Cardiac fibroblast (primary cell): ENCODE measurements around the gene NRP1.

Experiments used
- DNase-seq, 2 donors: peaks; one replicate each; pipeline versions ENCODE4 v3.0.0 to v3.0.0-alpha.2; 2010; ENCODE audit warnings: low read depth in 2 of 2
- H3K4me3 ChIP-seq, 2 donors: replicated peaks in 1 of 2; 1 replicate in 1 of 2; 2 replicates in 1 of 2; pipeline ENCODE4 v1.5.1; 2011; ENCODE audit warnings: low read depth in 2 of 2, low read length in 2 of 2, mild to moderate bottlenecking in 2 of 2, moderate library complexity in 1 of 2
- TF ChIP-seq, protein P1 (sequence below): IDR thresholded peaks from one replicate; pipeline ENCODE4 v1.5.1; 2011; ENCODE audit warnings: low read depth, mild to moderate bottlenecking, low read length, inconsistent platforms

NRP1 gene

DNA sequence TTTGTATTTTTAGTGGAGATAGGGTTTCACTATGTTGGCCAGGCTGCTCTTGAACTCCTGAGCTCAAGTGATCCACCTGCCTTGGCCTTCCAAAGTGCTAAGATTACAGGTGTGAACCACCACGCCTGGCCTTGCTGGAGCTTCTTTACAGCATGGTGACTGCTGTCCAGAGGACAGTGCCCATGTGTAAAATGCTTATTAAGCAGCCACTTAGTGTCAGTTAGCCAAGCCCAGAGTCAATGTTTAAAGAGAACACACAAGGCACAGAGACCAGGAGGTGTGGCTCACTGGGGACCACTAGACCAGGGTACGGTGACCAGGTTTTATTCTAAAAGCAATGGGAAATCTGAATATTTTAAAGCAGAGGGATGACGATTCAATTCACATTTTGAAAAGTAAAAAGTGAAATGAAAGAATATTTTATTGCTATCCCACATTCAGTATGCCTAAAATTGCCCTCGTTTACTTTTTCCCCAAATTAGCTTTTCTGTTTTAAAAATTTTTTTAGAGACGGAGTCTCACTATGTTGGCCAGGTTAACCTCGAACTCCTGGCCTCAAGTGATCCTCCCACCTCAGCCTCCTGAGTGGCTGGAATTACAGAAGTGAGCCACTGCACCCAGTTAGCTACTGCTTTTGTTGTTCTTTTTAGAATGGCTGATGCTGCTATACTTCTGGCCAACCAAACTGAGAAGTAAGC is 172.8 kb downstream of the NRP1 start:
- no peak overlapping the region for H3K4me3 ChIP-seq
- TF ChIP-seq, protein P1, sequence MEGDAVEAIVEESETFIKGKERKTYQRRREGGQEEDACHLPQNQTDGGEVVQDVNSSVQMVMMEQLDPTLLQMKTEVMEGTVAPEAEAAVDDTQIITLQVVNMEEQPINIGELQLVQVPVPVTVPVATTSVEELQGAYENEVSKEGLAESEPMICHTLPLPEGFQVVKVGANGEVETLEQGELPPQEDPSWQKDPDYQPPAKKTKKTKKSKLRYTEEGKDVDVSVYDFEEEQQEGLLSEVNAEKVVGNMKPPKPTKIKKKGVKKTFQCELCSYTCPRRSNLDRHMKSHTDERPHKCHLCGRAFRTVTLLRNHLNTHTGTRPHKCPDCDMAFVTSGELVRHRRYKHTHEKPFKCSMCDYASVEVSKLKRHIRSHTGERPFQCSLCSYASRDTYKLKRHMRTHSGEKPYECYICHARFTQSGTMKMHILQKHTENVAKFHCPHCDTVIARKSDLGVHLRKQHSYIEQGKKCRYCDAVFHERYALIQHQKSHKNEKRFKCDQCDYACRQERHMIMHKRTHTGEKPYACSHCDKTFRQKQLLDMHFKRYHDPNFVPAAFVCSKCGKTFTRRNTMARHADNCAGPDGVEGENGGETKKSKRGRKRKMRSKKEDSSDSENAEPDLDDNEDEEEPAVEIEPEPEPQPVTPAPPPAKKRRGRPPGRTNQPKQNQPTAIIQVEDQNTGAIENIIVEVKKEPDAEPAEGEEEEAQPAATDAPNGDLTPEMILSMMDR, result no peak
- DNase-seq, result no peak

DNA sequence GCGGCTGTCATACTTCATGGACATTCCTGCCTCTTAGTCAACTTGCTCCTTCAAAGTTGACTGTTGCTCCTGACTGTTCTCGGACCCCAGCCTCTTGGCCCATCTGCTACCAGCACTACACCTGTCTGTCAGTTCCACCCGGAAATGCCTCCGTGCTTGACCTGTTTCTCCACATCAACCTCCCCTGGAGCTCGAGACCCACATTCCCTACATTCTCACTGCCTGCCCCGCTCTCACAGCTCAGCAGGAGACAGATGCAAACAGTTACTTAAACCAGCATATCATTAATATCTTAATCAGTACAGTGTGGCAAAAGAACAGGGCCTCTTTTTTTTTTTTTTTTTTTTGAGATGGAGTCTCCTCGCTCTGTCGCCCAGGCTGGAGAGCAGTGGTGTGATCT is 174.3 kb downstream of the NRP1 start:
- TF ChIP-seq, protein P1, result no peak
- no peak overlapping the region for H3K4me3 ChIP-seq
- DNase-seq, result no peak

DNA sequence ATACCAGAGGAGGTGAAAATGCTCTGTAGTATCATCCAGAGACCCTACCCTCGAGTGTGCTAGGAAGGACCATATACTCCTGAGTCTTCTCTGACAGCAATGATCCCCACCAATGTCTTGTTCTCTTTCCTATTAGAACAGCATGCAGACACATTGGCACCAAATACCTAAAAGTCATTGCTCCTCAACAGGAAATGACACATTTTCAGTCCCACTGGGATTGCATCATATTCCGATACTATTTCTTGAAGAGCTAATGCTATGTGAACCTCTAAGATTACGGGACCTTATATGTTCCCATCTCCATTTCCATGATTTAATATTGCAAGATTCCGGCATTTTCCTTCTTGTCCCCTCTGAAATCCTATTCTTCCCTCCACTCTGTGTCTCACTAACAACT is 177.4 kb downstream of the NRP1 start:
- DNase-seq, result peak; percentile 82 to 93
- TF ChIP-seq, protein P1, result no peak
- H3K4me3 ChIP-seq, result no peak overlapping the region

DNA sequence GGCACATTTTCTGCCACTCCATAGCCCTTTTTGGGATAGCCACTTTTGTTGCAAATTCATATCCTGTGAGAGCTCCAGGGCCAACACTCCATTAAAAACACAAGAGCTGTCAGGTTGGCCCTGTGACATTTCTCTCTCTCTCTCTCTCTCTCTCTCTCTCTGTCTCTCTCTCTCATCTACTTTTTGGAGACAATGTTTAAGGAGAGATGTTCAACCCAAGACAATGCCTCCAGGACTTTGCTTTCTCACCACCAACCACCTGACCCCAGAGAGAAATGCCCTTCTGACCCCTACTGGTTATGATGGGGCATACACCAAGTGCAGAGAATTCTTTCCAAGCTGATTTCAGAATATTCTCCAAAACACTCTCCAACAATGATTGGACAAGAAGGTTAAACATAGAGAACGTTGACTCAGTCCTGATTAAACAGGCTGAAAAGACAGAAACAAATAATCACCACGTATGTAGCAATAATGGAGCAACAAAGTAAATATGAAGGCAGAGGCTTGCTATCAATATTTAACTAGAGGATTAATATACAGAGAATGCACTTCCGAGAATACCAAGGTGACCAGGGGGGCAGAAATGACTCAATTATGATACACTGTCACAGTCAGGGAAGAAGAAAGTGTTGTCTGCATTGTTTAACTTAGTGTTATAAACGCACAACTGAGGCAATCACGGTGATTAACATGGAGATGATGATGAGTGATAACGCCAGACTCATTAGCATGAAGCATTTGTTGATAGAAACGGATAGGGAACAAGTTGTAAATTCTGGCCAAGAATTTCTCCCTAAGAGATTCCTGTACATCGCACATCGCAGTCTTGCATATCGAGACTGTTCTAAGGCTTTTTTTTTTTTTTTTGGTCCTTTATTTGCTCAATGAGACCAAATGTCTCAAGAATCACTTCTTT is 178.5 kb downstream of the NRP1 start:
- peak; percentile 83 to 88 for DNase-seq
- H3K4me3 ChIP-seq, result no peak overlapping the region
- TF ChIP-seq, protein P1, result peak; percentile 76

DNA sequence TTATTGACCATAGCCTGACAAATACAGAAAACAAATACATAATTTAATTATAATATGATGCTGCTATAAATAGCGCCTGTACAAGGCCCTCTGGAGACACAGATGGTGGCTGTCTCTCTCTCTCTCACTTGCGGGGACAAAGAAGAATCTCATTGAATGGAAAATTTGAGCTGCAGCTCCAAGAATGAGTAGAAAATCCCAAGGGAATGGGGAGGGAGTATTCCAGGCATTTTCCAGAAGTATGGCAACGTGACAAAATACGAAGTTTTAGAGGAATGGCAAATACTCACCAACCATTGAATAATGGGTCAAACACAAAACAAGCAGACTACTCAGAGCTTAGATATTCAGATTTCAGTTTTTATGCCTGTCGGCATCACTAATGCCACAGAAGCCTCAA is 179.9 kb downstream of the NRP1 start:
- TF ChIP-seq, protein P1, result no peak
- no peak overlapping the region for H3K4me3 ChIP-seq
- peak in 1 of 2 donors; percentile 67 for DNase-seq

DNA sequence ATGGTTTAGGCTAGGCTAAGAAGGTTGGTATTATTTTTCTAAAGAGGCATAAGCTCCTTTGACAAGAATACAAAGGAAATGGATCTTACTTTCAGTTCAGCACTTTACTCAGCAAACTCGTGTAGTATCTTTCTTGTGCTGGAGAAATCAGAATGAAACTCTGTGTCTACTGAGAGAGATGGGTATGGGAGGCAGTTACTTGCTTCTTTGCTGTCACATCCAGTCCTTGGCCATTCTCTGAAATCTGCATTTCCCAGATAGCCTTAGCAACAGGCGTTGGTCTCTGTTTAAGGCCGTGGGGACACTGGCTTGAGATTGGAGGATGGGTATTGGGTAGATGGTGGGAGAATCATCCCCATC is 180.5 kb downstream of the NRP1 start:
- no peak for DNase-seq

More for the DNA sequence above, 180.5 kb downstream of the NRP1 start:
- TF ChIP-seq, protein P1, result no peak
- no peak overlapping the region for H3K4me3 ChIP-seq
